NB4 (cell line): Measurements from ENCODE around the gene MVP.

Experiments
- POLR2A ChIP-seq: IDR thresholded peaks from 2 replicates; pipeline ENCODE4 v1.6.1; 2011; ENCODE audit warnings: mild to moderate bottlenecking; ENCODE audit not compliant: insufficient read length; ENCODE audit errors: extremely low read depth
- TF ChIP-seq, protein P1 (sequence below): IDR thresholded peaks from one replicate; pipeline ENCODE4 v1.5.1; 2012; ENCODE audit warnings: low read depth, low read length

DNA sequence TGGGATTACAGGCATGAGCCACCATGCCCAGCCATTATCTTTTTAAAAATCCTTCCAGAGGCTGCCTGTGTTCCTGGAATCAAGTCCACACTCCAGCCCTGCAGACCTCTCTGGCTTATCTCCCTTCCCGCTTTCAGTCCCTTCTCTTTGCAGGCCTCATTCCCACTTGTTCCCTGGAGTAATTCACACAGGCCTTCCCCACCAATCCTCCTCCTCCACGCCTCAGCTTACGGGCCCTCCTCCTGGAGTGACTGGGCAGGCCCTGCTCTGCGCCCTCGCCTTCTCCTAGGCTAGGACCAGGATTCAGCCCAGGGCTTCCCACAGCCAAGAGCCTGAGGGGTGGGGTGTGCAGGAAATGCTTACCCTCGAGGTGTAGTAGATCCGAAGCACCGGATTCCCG, 40.0 kb downstream of the MVP start:
- TF ChIP-seq, protein P1, sequence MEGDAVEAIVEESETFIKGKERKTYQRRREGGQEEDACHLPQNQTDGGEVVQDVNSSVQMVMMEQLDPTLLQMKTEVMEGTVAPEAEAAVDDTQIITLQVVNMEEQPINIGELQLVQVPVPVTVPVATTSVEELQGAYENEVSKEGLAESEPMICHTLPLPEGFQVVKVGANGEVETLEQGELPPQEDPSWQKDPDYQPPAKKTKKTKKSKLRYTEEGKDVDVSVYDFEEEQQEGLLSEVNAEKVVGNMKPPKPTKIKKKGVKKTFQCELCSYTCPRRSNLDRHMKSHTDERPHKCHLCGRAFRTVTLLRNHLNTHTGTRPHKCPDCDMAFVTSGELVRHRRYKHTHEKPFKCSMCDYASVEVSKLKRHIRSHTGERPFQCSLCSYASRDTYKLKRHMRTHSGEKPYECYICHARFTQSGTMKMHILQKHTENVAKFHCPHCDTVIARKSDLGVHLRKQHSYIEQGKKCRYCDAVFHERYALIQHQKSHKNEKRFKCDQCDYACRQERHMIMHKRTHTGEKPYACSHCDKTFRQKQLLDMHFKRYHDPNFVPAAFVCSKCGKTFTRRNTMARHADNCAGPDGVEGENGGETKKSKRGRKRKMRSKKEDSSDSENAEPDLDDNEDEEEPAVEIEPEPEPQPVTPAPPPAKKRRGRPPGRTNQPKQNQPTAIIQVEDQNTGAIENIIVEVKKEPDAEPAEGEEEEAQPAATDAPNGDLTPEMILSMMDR: no peak
- no peak for TF ChIP-seq POLR2A
